GM12878 (cell line): Measurements from ENCODE around the gene THRB. TPM values are rescaled to one million over a fixed set of nuclear protein-coding genes. Genes with fewer than 3 reads are reported as not detected.

Source experiments
- ATAC-seq: fragments of 200-7000 bp; cut with Tn5 transposase; 3 replicates; pipeline ENCODE4 v1.9.1; 2020; ENCODE audit warnings: mild to moderate bottlenecking, moderate library complexity
- BruUV-seq: library from RNA; stranded (reverse); fragments of 400-500 nt; replicated peaks from 2 replicates; lab custom pipeline; 2021; lab: Mats Ljungman, UMichigan
- CTCF ChIA-PET: fragments of 300-600 bp; sonication (Branson Sonifier 250); formaldehyde crosslinking; extraction: SDS; loops from one replicate; lab custom pipeline; 2021; ENCODE audit warnings: inconsistent platforms; lab: Yijun Ruan, JAX
- POLR2A ChIA-PET: fragments of 350-600 bp; formaldehyde crosslinking; extraction: SDS; loops from one replicate; lab custom pipeline; 2021; ENCODE audit warnings: inconsistent platforms; lab: Charles Lee
- RAD21 ChIA-PET: fragments of 300-600 bp; sonication (Branson Sonifier 250); formaldehyde crosslinking; loops from one replicate; lab custom pipeline; 2023; ENCODE audit warnings: antibody characterized with exemption; ENCODE audit not compliant: unreplicated experiment; lab: Charles Lee
- SMC1A ChIA-PET: fragments of 300-600 bp; sonication (Branson Sonifier 250); formaldehyde crosslinking; loops from one replicate; lab custom pipeline; 2023; ENCODE audit not compliant: unreplicated experiment, uncharacterized antibody; lab: Charles Lee
- DNase-seq: peaks from one replicate; pipeline ENCODE4 v3.0.0-alpha.2; 2011; ENCODE audit warnings: low read depth, low spot score
- FAIRE-seq: peaks from 3 replicates; lab custom pipeline; 2011; peaks lifted over from hg19 to GRCh38; lab: Jason Lieb, UNC
- H2AFZ ChIP-seq: 2 replicates; pipeline ENCODE4 v1.6.0; 2011; ENCODE audit warnings: low read depth, low read length, control low read depth; ENCODE audit not compliant: control insufficient read depth
- H3K27ac ChIP-seq: 2 replicates; pipeline ENCODE4 v1.5.1; 2011; ENCODE audit warnings: control low read depth; ENCODE audit not compliant: control insufficient read depth, insufficient read depth
- H3K27me3 ChIP-seq, 2 experiments: replicated peaks in 1 of 2; 2 replicates each; pipeline versions ENCODE4 v1.6.0 to v1.6.1; 2011; ENCODE audit warnings: low read length in 1 of 2; ENCODE audit not compliant: control insufficient read depth in 2 of 2, insufficient read depth in 2 of 2
- H3K36me3 ChIP-seq, 2 experiments: 2 replicates each; pipeline ENCODE4 v1.5.1; 2011; ENCODE audit warnings: low read length in 1 of 2; ENCODE audit not compliant: control insufficient read depth in 2 of 2, insufficient read depth in 2 of 2
- H3K4me1 ChIP-seq: 2 replicates; pipeline ENCODE4 v1.6.1; 2011; ENCODE audit warnings: mild to moderate bottlenecking, low read length, moderate library complexity, mixed read lengths; ENCODE audit not compliant: control insufficient read depth, insufficient read depth
- H3K4me2 ChIP-seq: 2 replicates; pipeline ENCODE4 v1.6.0; 2011; ENCODE audit warnings: control low read depth; ENCODE audit not compliant: control insufficient read depth, insufficient read depth
- H3K4me3 ChIP-seq: fragments of 200-600 bp; sonication (generic); 2 replicates; pipeline ENCODE4 v1.5.1; 2016
- H3K79me2 ChIP-seq: 2 replicates; pipeline ENCODE4 v1.6.0; 2011; ENCODE audit warnings: low read length; ENCODE audit not compliant: control insufficient read depth, insufficient read depth
- H3K9ac ChIP-seq: 2 replicates; pipeline ENCODE4 v1.8.0; 2011; ENCODE audit warnings: low read length, control low read depth, mixed read lengths; ENCODE audit not compliant: control insufficient read depth, insufficient read depth
- H3K9me3 ChIP-seq: replicated peaks from 3 replicates; pipeline ENCODE4 v1.5.1; 2011; ENCODE audit warnings: mild to moderate bottlenecking, low read length; ENCODE audit not compliant: control insufficient read depth, insufficient read depth
- H4K20me1 ChIP-seq: 2 replicates; pipeline ENCODE4 v1.6.0; 2011; ENCODE audit not compliant: control insufficient read depth, insufficient read depth
- BHLHE40 ChIP-seq, 2 experiments: fragments of 450-650 bp in 1 of 2; IDR thresholded peaks; 2 replicates each; pipeline ENCODE4 v1.6.1; 2011 to 2017; ENCODE audit warnings: low read depth in 2 of 2, borderline replicate concordance in 1 of 2, improper control_type of control experiment in 1 of 2, low read length in 1 of 2, mild to moderate bottlenecking in 1 of 2
- FOS ChIP-seq: IDR thresholded peaks from 3 replicates; pipeline ENCODE4 v1.6.1; 2011; ENCODE audit warnings: borderline replicate concordance; ENCODE audit not compliant: insufficient read length; ENCODE audit errors: extremely low read depth
- HDAC2 ChIP-seq: fragments of 200-600 bp; sonication (generic); IDR thresholded peaks from 2 replicates; pipeline ENCODE4 v1.6.1; 2017
- HDGF ChIP-seq: fragments of 450-650 bp; IDR thresholded peaks from 2 replicates; pipeline ENCODE4 v1.6.1; 2016; ENCODE audit warnings: antibody characterized with exemption
- MYB ChIP-seq: fragments of 150-350 bp; IDR thresholded peaks from 2 replicates; pipeline ENCODE4 v1.6.1; 2014; ENCODE audit warnings: mild to moderate bottlenecking, low read depth, low read length, borderline replicate concordance
- POLR2AphosphoS2 ChIP-seq: IDR thresholded peaks from 2 replicates; pipeline ENCODE4 v1.6.1; 2011; ENCODE audit warnings: low read depth, mild to moderate bottlenecking, low read length, improper control_type of control experiment, moderate library complexity
- RAD51 ChIP-seq: fragments of 450-650 bp; IDR thresholded peaks from 2 replicates; pipeline ENCODE4 v1.6.1; 2016; ENCODE audit warnings: moderate library complexity, mild to moderate bottlenecking, inconsistent platforms
- USF1 ChIP-seq: IDR thresholded peaks from 2 replicates; pipeline ENCODE4 v1.6.1; 2011; ENCODE audit warnings: borderline replicate concordance, low read depth, mild to moderate bottlenecking, moderate library complexity, mixed read lengths, low read length; ENCODE audit not compliant: insufficient read depth; ENCODE audit errors: extremely low read length
- YBX1 ChIP-seq: fragments of 450-650 bp; IDR thresholded peaks from 2 replicates; pipeline ENCODE4 v1.6.1; 2016; ENCODE audit warnings: antibody characterized with exemption
- ZBED1 ChIP-seq: IDR thresholded peaks from 2 replicates; pipeline ENCODE4 v1.6.1; 2016; ENCODE audit warnings: borderline replicate concordance
- WGBS: methylation state at CpG from one replicate; pipeline ENCODE4 v1.1.6; 2016; ENCODE audit warnings: low lambda C conversion rate; ENCODE audit not compliant: insufficient replicate concordance, insufficient coverage; ENCODE audit errors: missing lambda C conversion rate; 5-methylcytosine and 5-hydroxymethylcytosine counted together
- in situ Hi-C: fragments of 300-500 bp; cut with MboI; formaldehyde crosslinking; loops from 9 replicates; pipeline ENCODE4 v1.14.3; 2018; ENCODE audit warnings: mixed read lengths
- intact Hi-C: fragments of 100-400 bp; cut with micrococcal nuclease; formaldehyde crosslinking; loops from one replicate; pipeline ENCODE4 v1.14.2; 2022; ENCODE audit not compliant: unreplicated experiment
- polyA plus RNA-seq, 11 experiments: library from polyadenylated mRNA; depleted of rRNA in 4 of 11; unstranded in 6 of 11; stranded (reverse) in 5 of 11; fragments of >200 nt; fragmentation: Nextera tagmentation in 4 of 11; fragmentation: Illumina TruSeq in 1 of 11; extraction: Ambion mirVana in 4 of 11; extraction: Trizol in 1 of 11; gene quantifications; 1 replicate in 1 of 11; 2 replicates in 10 of 11; pipeline versions ENCODE4 v1.2.1 to v1.2.3, GENCODE V29; 2011 to 2016; ENCODE audit warnings: inconsistent platforms in 2 of 11, missing spikeins in 2 of 11, low read depth in 1 of 11
- total RNA-seq, 4 experiments: library from RNA; depleted of rRNA in 3 of 4; stranded (reverse); fragments of >200 nt in 3 of 4; fragmentation: Illumina TruSeq in 1 of 4; extraction: Trizol in 1 of 4; gene quantifications; 2 replicates each; pipeline versions ENCODE4 v1.2.1 to v1.2.3, GENCODE V29; 2013 to 2021
- TF ChIP-seq, protein P1 (sequence below): fragments of 450-650 bp; formaldehyde crosslinking; IDR thresholded peaks from 2 replicates; pipeline ENCODE4 v1.4.0; 2020; ENCODE audit warnings: mild to moderate bottlenecking, moderate library complexity

Gene THRB
- total and polyA plus RNA-seq, 10 of the 15 experiments (the other 5 are each of a cell fraction or from before 2014, with no cell fraction given), result 0.05 TPM; not detected in 9

GRCh38 chr3:24538891-24539290 is 44.2 kb upstream of the THRB start (continued):
- no peak for TF ChIP-seq POLR2AphosphoS2

GRCh38 chr3:24533561-24534193 is 39.0 kb upstream of the THRB start:
- intact Hi-C loops (no loop called here), in situ Hi-C loops (no loop called here)
- POLR2A ChIA-PET, result no interaction called here
- DNase-seq (no peak), ATAC-seq (no peak), FAIRE-seq (no peak)
- Histone ChIP-seq H3K27me3 (no peaks in the 10 kb centered on the region), H2AFZ (no peak overlapping the region), H3K9me3 (no peaks in the 10 kb centered on the region), H3K4me1 (no peaks in the 10 kb centered on the region), H3K4me3 (no peak overlapping the region), H4K20me1 (no peaks in the 10 kb centered on the region), H3K36me3 (no peaks in the 10 kb centered on the region), H3K9ac (no peak overlapping the region), H3K27ac (no peak overlapping the region), H3K79me2 (no peaks in the 10 kb centered on the region), H3K4me2 (no peak overlapping the region)
- CTCF ChIA-PET, result no interaction called here
- TF ChIP-seq BHLHE40 (IDR thresholded peaks at IDR 0.05; ENCODE audit: borderline replicate concordance in 1 of 2, low read depth in 2 of 2, low read length in 1 of 2), result no peak
- TF ChIP-seq ZBED1, result no peak
- TF ChIP-seq HDGF, result no peak
- TF ChIP-seq YBX1, result no peak
- TF ChIP-seq, protein P1, sequence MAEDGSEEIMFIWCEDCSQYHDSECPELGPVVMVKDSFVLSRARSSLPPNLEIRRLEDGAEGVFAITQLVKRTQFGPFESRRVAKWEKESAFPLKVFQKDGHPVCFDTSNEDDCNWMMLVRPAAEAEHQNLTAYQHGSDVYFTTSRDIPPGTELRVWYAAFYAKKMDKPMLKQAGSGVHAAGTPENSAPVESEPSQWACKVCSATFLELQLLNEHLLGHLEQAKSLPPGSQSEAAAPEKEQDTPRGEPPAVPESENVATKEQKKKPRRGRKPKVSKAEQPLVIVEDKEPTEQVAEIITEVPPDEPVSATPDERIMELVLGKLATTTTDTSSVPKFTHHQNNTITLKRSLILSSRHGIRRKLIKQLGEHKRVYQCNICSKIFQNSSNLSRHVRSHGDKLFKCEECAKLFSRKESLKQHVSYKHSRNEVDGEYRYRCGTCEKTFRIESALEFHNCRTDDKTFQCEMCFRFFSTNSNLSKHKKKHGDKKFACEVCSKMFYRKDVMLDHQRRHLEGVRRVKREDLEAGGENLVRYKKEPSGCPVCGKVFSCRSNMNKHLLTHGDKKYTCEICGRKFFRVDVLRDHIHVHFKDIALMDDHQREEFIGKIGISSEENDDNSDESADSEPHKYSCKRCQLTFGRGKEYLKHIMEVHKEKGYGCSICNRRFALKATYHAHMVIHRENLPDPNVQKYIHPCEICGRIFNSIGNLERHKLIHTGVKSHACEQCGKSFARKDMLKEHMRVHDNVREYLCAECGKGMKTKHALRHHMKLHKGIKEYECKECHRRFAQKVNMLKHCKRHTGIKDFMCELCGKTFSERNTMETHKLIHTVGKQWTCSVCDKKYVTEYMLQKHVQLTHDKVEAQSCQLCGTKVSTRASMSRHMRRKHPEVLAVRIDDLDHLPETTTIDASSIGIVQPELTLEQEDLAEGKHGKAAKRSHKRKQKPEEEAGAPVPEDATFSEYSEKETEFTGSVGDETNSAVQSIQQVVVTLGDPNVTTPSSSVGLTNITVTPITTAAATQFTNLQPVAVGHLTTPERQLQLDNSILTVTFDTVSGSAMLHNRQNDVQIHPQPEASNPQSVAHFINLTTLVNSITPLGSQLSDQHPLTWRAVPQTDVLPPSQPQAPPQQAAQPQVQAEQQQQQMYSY (CRISPR knock-in tag), result no peak
- no peak for TF ChIP-seq MYB
- TF ChIP-seq USF1, result no peak
- TF ChIP-seq HDAC2, result no peak
- no peak for TF ChIP-seq FOS
- no peak for TF ChIP-seq RAD51
- BruUV-seq, result no TSS peak
- RAD21 ChIA-PET, result no interaction called here
- 23% methylated on average over 10 of the region's 10 CpGs for WGBS
- SMC1A ChIA-PET, result no interaction called here
